22Rv1 (cell line): ENCODE results near the gene ENPP4.
"Not testable (repeated sequence)": the region's sequence is repeated elsewhere in the genome, so short reads cannot be mapped to it uniquely, and the experiment has no call there.

ENCODE experiments used
- H3K27ac ChIP-seq: fragments of 450-650 bp; 2 replicates; pipeline ENCODE4 v1.5.1; 2017
- CTCF ChIP-seq: fragments of 450-650 bp; IDR thresholded peaks from 2 replicates; pipeline ENCODE4 v1.5.1; 2017; ENCODE audit warnings: mild to moderate bottlenecking
- ZFX ChIP-seq: fragments of 450-650 bp; IDR thresholded peaks from 2 replicates; pipeline ENCODE4 v1.6.1; 2017; ENCODE audit warnings: antibody characterized with exemption, borderline replicate concordance

ENPP4 gene

GRCh38 chr6:46134216-46134615, 4.4 kb downstream of the ENPP4 start:
- TF ChIP-seq CTCF (no peak), ZFX (no peak)
- H3K27ac ChIP-seq: no peak overlapping the region

DNA sequence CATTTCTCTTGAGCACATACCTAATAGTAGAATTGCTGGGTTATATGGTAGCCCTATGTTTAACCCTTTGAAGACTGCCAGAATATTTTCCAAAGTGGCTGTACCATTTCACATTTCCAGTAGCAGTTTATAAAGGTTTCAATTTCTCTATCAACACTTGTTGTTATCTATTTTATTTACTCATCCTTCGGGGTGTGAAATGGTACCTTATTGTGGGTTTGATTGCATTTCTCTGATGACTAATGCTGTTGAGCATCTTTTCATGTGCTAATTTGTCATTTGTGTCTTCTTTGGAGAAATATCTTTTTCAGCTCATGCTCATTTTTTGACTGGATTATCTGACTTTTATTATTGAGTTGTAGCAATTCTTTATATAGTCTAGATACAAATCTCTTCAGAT, 5.4 kb downstream of the ENPP4 start:
- TF ChIP-seq CTCF: no peak
- no peak for TF ChIP-seq ZFX
- no peak overlapping the region for H3K27ac ChIP-seq

GRCh38 chr6:46136831-46137230, 7.0 kb downstream of the ENPP4 start:
- no peak overlapping the region for H3K27ac ChIP-seq
- TF ChIP-seq CTCF: no peak
- no peak for TF ChIP-seq ZFX

GRCh38 chr6:46137387-46137786, 7.6 kb downstream of the ENPP4 start:
- TF ChIP-seq ZFX (no peak), CTCF (no peak)
- no peak overlapping the region for H3K27ac ChIP-seq

DNA sequence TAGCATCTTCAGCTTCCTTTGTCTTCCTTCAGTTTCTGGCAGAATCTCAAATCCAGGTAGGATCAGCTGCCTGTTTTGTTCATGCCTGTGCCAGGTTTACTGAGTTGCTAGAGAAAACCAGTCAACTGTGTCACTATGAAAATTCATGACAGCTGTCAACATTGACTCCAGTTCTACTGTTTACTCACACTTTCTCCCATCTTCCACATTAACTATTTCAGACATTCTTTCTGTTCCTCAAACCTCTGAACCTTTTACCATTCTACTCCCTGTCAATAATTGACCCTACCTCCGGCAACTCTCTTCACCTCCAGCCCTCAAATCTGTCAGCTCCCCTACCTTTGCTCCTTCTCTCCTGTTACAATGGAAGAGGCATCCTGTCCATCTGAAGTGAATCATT, 8.5 kb downstream of the ENPP4 start:
- no peak overlapping the region for H3K27ac ChIP-seq
- TF ChIP-seq CTCF (no peak), ZFX (no peak)

- TF ChIP-seq ZFX: no peak
- TF ChIP-seq CTCF: no peak
These were observed 14.5 kb downstream of the ENPP4 start for GRCh38 chr6:46144270-46144669.

DNA sequence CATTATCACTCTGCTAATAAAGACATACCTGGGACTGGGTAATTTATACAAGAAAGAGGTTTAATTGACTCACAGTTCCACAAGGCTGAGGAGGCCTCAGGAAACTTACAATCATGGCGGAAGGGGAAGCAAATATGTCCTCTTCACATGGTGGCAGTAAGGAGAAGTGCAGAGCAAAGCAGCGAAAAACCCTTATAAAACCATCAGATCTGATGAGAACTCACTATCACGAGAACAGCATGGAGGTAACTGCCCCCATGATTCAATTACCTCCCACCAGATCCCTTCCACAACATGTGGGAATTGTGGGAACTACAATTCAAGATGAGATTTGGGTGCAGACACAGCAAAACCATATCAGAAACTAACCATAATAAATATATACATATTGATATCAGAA, 19.3 kb downstream of the ENPP4 start:
- H3K27ac ChIP-seq: not testable (repeated sequence)

More at GRCh38 chr6:46144270-46144669, 14.5 kb downstream of the ENPP4 start:
- no peak overlapping the region for H3K27ac ChIP-seq

DNA sequence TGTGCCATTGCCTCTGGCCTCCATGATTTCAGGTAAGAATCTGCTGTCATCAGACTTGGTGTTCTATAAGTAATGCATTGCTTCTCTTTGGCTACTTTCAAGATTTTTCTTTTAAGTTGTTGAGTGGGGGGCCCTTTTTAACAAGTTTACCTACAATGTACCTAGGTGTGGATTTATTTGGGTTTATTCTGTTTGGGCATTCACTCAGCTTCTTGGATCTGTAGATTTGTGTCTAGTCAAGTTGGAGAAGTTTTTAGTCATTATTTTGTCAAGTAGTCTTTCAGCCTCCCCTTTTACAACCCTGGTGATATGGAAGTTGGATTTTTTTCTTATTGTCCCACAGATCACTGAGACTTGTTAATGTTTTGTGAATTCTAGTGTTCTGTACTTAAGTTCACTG, 26.9 kb downstream of the ENPP4 start:
- no peak overlapping the region for H3K27ac ChIP-seq
- TF ChIP-seq CTCF: no peak
- TF ChIP-seq ZFX: no peak
